Colonic mucosa (tissue), 4 donors: ENCODE data around the gene FBF1. TPM values are rescaled to one million over a fixed set of nuclear protein-coding genes. Genes with fewer than 3 reads are reported as not detected.

Experiments
- DNase-seq: peaks from one replicate; pipeline ENCODE4 v3.0.0-alpha.2; 2020
- H3K27ac ChIP-seq: fragments of 200-600 bp; one replicate; pipeline ENCODE4 v1.8.0; 2021
- H3K27me3 ChIP-seq: fragments of 200-600 bp; one replicate; pipeline ENCODE4 v1.8.0; 2021
- H3K36me3 ChIP-seq: fragments of 200-600 bp; one replicate; pipeline ENCODE4 v1.8.0; 2021
- H3K4me1 ChIP-seq: fragments of 200-600 bp; one replicate; pipeline ENCODE4 v1.8.0; 2021; ENCODE audit warnings: mild to moderate bottlenecking
- H3K4me3 ChIP-seq: fragments of 200-600 bp; one replicate; pipeline ENCODE4 v1.8.0; 2021
- H3K9ac ChIP-seq, 2 donors: one replicate each; pipeline ENCODE4 v1.7.0; 2013; ENCODE audit warnings: control low read depth in 2 of 2, low read depth in 2 of 2, low read length in 2 of 2
- H3K9me3 ChIP-seq: fragments of 200-600 bp; one replicate; pipeline ENCODE4 v1.8.0; 2021
- intact Hi-C: fragments of 100-400 bp; cut with DNase I; formaldehyde crosslinking; loops from one replicate; pipeline ENCODE4 v1.14.1; 2022
- total RNA-seq, 2 donors: library from RNA; stranded (reverse); fragmentation: NEBNext Ultra II Directional in 1 of 2; extraction: Animal tissue kit (Norgen Biotek cat#: 25700) in 1 of 2; gene quantifications; one replicate each; pipeline ENCODE4 v1.2.1, GENCODE V29; 2021
- TF ChIP-seq, protein P1 (sequence below): fragments of 200-600 bp; IDR thresholded peaks from one replicate; pipeline ENCODE4 v1.8.0; 2022; ENCODE audit warnings: antibody characterized with exemption, mild to moderate bottlenecking
- donor health status: healthy.
- donor health status: DM: no; HTN: no; CAD: no.
- donor health status: DM: no; HTN: no; CAD: no.

FBF1 gene
- total RNA-seq, 2 donors from 2014 or later: 3.2 to 21.5 TPM

DNA sequence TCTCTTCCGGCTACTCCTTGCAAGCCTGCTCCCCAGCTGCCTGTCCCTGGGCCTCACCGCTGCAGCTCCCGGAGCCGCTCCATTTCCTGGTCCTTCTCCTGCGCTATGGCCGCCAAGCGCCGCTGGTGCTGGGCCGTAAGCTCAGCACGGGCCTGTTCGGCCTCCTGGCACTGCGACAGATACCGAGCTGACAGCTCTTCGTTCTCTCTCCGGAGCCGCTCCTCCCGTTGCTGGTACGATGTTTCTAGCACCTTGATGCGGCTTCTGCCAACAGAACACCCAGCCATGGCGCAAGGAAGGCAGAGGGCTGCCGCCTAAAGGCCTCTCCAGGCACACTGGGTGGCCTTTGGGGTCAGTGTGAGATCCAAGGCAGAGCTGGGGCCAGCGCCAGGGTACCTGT is 21.2 kb downstream of the FBF1 start:
- intact Hi-C loops: no loop called here
- H3K36me3 ChIP-seq: no peaks in the 10 kb centered on the region
- DNase-seq: no peak

GRCh38 chr17:75917917-75918445 is 22.9 kb downstream of the FBF1 start:
- intact Hi-C loops: no loop called here
- no peak overlapping the region for H3K9ac ChIP-seq
- TF ChIP-seq, protein P1, sequence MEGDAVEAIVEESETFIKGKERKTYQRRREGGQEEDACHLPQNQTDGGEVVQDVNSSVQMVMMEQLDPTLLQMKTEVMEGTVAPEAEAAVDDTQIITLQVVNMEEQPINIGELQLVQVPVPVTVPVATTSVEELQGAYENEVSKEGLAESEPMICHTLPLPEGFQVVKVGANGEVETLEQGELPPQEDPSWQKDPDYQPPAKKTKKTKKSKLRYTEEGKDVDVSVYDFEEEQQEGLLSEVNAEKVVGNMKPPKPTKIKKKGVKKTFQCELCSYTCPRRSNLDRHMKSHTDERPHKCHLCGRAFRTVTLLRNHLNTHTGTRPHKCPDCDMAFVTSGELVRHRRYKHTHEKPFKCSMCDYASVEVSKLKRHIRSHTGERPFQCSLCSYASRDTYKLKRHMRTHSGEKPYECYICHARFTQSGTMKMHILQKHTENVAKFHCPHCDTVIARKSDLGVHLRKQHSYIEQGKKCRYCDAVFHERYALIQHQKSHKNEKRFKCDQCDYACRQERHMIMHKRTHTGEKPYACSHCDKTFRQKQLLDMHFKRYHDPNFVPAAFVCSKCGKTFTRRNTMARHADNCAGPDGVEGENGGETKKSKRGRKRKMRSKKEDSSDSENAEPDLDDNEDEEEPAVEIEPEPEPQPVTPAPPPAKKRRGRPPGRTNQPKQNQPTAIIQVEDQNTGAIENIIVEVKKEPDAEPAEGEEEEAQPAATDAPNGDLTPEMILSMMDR: no peak
- no peaks in the 10 kb centered on the region for H3K27me3 ChIP-seq
- no peak overlapping the region for H3K4me3 ChIP-seq
- DNase-seq: no peak
- no peaks in the 10 kb centered on the region for H3K36me3 ChIP-seq
- no peak overlapping the region for H3K27ac ChIP-seq
- H3K4me1 ChIP-seq: no peaks in the 10 kb centered on the region
- H3K9me3 ChIP-seq: no peaks in the 10 kb centered on the region

More for the DNA sequence above, 21.2 kb downstream of the FBF1 start:
- Histone ChIP-seq H3K4me3 (no peak overlapping the region), H3K4me1 (no peaks in the 10 kb centered on the region), H3K9ac (no peak overlapping the region), H3K27ac (no peak overlapping the region), H3K27me3 (no peaks in the 10 kb centered on the region), H3K9me3 (no peaks in the 10 kb centered on the region)
- TF ChIP-seq, protein P1: no peak

DNA sequence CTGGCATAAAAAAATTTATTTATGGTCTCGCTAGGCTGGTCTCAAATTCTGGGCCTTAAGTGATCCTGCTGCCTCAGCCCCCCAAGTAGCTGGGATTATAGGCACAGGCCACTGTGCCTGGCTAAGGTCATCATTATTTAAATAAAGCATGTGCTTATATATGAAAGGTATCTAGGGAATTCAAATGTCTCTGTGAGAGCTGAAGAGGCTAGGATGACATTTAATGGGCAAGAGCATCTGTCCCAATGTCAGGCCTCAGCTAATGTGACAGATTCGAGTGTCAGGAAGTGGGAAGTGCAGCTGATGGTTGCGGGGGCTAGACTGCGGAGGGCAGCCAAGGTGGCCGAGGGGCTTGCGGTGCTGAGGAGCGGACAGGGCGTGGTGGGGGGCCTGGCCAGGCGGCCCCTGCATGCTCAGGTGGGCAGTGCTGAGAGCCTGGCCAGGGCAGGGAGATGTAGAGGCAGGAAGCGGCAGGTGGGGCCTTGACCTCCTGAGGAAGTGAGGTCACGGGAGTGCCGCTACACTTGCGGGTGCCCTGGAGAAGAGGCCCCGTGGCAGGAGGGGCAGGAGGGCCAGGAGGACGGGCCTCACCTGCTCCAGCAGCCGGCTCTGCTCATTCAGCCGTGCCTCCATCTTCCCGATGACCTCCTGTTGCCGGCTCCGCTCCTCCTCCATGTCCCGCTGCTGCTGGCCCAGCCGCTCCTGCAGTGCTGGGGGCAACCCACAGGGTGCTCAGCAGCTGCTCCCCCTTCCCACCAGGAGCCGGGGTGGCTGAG is 23.5 kb downstream of the FBF1 start:
- intact Hi-C loops: no loop called here
- H3K27ac ChIP-seq: no peak overlapping the region
- no peaks in the 10 kb centered on the region for H3K36me3 ChIP-seq
- no peaks in the 10 kb centered on the region for H3K4me1 ChIP-seq
- no peak for DNase-seq
- H3K9ac ChIP-seq: no peak overlapping the region
- H3K4me3 ChIP-seq: no peak overlapping the region
- no peaks in the 10 kb centered on the region for H3K9me3 ChIP-seq
- TF ChIP-seq, protein P1: no peak
- no peaks in the 10 kb centered on the region for H3K27me3 ChIP-seq

GRCh38 chr17:75915268-75915667 is 25.6 kb downstream of the FBF1 start:
- DNase-seq: no peak
- no peak overlapping the region for H3K27ac ChIP-seq
- no peak overlapping the region for H3K9ac ChIP-seq
- TF ChIP-seq, protein P1: no peak
- H3K4me1 ChIP-seq: no peaks in the 10 kb centered on the region
- no peaks in the 10 kb centered on the region for H3K36me3 ChIP-seq
- H3K9me3 ChIP-seq: no peaks in the 10 kb centered on the region
- no peak overlapping the region for H3K4me3 ChIP-seq
- intact Hi-C loops: no loop called here
- no peaks in the 10 kb centered on the region for H3K27me3 ChIP-seq

- intact Hi-C loops: no loop called here
These were observed 26.1 kb downstream of the FBF1 start for GRCh38 chr17:75914643-75915267.

More at GRCh38 chr17:75914643-75915267, 26.1 kb downstream of the FBF1 start:
- Histone ChIP-seq H3K4me1 (no peaks in the 10 kb centered on the region), H3K4me3 (no peak overlapping the region), H3K27me3 (no peaks in the 10 kb centered on the region), H3K27ac (no peak overlapping the region), H3K9me3 (no peaks in the 10 kb centered on the region), H3K36me3 (no peaks in the 10 kb centered on the region), H3K9ac (no peak overlapping the region)
- no peak for DNase-seq
- TF ChIP-seq, protein P1: no peak
